ENCODE data around the gene C1orf74.

C1orf74 gene

GRCh38 chr1:209742409-209743144 lies 41.8 kb downstream of the C1orf74 start:
- DNase-seq (ENCODE audit: low spot score) = no peak

- no peak for DNase-seq (ENCODE audit: low spot score)
Observed at GRCh38 chr1:209741889-209742288, 42.5 kb downstream of the C1orf74 start.

- DNase-seq (ENCODE audit: low spot score) = no peak
Observed at GRCh38 chr1:209741193-209741592, 43.2 kb downstream of the C1orf74 start.

- no peak for DNase-seq (ENCODE audit: low spot score)
Observed at GRCh38 chr1:209738270-209738669, 46.1 kb downstream of the C1orf74 start.

GRCh38 chr1:209737118-209737505 lies 47.2 kb downstream of the C1orf74 start:
- no peak for DNase-seq (ENCODE audit: low spot score)

- DNase-seq (ENCODE audit: low spot score) = no peak
Observed at GRCh38 chr1:209736490-209737117, 47.8 kb downstream of the C1orf74 start.

GRCh38 chr1:209733409-209734192 lies 50.8 kb downstream of the C1orf74 start:
- DNase-seq (ENCODE audit: low spot score) = no peak

- DNase-seq (ENCODE audit: low spot score) = no peak
Observed at GRCh38 chr1:209732725-209733124, 51.6 kb downstream of the C1orf74 start.

GRCh38 chr1:209729436-209729835 lies 54.9 kb downstream of the C1orf74 start:
- no peak for DNase-seq (ENCODE audit: low spot score)

Data from CD4-positive, alpha-beta T cell treated with Interleukin-15 for 4 hours (primary cell).